GM21515 (cell line): ENCODE data around the gene RER1.

Source experiments
- ATAC-seq: cut with Tn5 transposase; IDR thresholded peaks from one replicate; pipeline ENCODE4 v1.9.1; 2021; ENCODE audit not compliant: unreplicated experiment

Gene RER1

DNA sequence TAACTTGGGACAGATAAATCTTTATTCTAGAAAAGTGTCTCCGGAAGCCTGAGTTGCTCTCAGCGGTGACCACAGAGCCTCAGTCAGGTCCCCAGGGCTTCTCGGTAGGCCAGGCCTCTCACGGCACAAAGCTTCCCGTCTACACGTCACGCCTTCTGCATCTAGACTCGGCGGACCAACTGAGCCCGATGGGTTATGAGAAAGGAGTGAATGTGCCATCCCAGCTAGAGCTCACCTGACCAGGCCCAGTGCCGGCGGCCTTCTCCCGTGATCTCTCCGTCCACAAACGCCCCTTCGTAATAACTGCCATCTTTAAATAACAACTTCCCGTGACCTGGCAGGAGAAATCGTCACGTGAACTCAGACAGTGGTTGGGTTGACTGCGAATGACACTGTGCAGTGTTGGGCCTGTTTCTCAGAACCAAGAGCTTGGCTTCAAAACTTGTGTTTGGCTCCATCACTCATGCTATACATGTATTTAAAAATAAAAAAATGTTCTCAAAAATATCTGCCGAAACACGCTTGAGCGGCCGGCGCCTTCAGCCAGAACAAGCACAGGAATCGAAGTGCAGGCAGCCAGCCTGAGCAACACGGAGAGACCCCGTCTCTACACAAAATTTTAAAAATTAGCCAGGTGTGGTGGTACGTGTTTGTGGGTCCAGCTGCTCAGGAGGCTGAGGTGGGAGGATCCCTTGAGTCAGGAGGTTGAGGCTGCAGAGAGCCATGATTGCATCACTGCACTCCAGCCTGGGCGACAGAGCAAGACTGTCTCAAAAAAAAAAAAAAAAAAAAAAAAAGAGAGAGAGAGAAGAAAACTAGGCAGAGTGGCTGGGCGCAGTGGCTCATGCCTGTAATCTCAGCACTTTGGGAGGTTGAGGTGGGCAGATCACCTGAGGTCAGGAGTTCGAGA lies 3.4 kb upstream of the RER1 start:
- no peak for ATAC-seq

- ATAC-seq, result no peak
Observed at GRCh38 chr1:2389644-2390043, 2.0 kb upstream of the RER1 start.

- ATAC-seq, result peak; percentile 17
Observed at GRCh38 chr1:2391931-2392509, 379 bp downstream of the RER1 start.

DNA sequence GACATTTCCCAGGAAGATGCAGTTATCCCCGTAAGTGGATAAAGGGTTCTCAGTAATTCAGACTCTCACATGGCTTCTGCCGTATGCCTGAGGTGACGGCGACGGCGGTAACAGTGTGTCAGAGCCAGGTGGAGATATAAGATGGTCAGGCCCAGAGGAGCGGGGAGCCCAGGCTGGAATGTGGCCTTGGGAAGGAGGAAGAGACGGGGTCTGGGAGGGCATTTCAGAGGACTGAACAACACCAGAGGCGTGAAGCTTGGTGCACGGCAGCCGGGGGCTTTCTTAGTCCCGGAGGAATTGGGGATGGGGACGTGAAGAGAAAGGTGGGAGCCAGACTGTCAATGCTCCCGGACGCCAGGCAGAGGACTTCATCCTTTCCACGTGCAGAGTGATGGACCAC lies 1.0 kb downstream of the RER1 start:
- ATAC-seq, result no peak

DNA sequence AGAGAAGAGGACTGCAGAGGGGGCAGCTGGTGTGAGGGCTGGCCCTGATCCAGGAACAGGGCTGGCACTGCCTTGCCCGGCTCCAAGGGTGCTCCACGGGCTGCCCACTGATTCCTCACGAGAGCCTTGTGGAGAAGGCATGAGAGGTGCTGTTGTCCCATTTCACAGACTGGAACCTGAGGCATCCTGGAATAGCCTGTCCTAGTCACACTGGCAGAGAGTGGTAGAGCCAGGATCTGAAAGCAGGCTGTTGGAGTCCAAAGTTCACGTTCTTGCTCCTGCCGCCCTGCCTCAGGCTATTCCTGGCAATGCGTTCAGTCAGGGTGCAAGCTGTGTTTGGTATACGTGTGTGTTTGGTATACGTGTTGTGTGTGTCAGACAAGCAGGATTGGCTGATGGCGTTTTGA lies 1.8 kb downstream of the RER1 start:
- no peak for ATAC-seq

GRCh38 chr1:2394220-2394619 lies 2.6 kb downstream of the RER1 start:
- ATAC-seq, result no peak

GRCh38 chr1:2394761-2395160 lies 3.1 kb downstream of the RER1 start:
- ATAC-seq, result no peak

- no peak for ATAC-seq
Observed at GRCh38 chr1:2395245-2395644, 3.6 kb downstream of the RER1 start.

GRCh38 chr1:2396059-2396458 lies 4.4 kb downstream of the RER1 start:
- no peak for ATAC-seq

GRCh38 chr1:2396476-2396875 lies 4.8 kb downstream of the RER1 start:
- no peak for ATAC-seq

DNA sequence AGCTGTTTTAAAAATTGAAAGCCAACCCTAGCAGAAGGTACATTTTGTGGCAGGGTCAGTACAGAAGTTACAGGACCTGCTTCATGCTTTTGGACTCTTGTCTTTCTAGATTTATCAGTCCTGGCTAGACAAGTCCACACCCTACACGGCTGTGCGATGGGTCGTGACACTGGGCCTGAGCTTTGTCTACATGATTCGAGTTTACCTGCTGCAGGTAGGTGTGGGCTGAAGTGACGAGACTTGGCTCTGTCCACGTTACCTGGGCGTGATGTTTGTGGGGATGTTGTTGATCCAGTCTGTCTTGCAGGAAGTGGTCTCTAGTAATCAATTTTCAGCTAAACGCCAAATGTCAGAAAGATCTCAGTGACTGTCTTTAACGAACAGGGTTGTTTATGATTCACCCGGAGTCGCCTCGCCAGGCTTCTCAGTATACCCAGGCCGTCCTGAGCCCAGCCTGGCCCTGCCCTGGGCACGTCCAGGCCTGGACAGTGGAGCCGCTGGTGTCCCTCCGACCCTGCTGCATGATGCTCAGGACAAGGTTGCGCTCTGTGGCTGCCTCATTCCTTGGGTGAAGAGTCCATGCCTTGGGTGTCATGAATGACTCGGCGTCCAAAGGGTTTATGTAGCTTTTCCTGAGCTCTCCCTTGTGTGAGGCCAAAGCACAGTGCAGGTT lies 5.5 kb downstream of the RER1 start:
- ATAC-seq, result no peak

- ATAC-seq, result no peak
Observed at GRCh38 chr1:2398871-2399270, 7.2 kb downstream of the RER1 start.

GRCh38 chr1:2399890-2400575 lies 8.4 kb downstream of the RER1 start:
- ATAC-seq, result no peak

DNA sequence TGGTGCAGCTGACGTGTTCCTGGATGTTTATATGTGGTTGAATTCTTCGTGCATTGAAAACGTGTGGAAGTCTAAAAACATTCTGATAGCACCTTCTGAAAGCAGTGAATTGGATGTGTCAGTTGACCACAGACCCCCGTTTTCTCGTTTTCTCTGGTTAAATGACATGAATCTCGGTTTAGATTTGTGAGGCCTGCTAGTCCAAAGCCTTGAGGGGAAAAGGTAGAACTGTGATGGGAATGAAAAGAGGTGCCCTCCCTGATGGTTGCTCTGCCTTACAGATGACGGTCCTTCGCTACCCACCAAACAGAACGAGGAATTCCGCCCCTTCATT lies 8.9 kb downstream of the RER1 start:
- no peak for ATAC-seq

DNA sequence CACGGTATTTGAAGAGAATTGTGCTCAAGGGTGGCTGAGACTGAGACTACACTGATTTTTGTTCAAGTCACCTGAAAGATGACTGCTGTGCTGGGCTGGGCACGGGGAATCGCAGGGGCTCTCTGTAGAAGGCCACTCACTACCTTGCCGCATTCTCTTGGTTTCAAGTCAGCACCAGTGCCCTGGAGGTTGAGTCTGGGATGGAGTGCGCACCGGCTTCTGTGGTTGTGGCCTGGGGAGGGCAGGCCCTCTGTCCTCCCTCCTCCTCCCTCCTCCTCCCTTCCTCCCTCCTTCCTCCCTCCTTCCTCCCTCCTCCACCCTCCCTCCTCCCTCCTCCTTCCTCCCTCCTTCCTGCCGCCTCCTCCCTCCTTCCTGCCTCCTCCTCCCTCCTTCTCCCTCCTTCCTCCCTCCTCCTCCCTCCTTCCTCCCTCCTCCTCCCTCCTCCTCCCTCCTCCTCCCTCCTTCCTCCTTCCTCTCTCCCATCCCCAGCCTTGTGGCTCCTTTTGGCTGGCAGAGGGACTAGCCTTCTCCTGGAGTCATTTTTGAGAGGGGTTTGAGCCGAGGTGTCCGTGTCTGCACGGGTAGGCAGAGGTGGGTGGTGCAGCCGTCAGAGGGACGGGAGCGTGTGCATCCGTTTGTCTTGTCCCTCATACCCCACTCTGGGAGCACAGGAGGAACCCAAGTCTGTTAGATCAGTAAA lies 9.5 kb downstream of the RER1 start:
- ATAC-seq, result no peak

GRCh38 chr1:2402420-2402819 lies 10.8 kb downstream of the RER1 start:
- no peak for ATAC-seq

GRCh38 chr1:2403273-2403672 lies 11.6 kb downstream of the RER1 start:
- ATAC-seq, result no peak

- ATAC-seq, result no peak
Observed at GRCh38 chr1:2404142-2404889, 12.7 kb downstream of the RER1 start.

GRCh38 chr1:2404890-2405511 lies 13.4 kb downstream of the RER1 start:
- ATAC-seq, result no peak
